Stimulated activated CD8-positive, alpha-beta memory T cell treated with anti-CD3 and anti-CD28 coated beads, Interleukin-4, amount 100 ng/mL, for 48 hours (primary cell): Measurements from ENCODE around the gene NUTM2F.
"Not testable (repeated sequence)": the region's sequence is repeated elsewhere in the genome, so short reads cannot be mapped to it uniquely, and the experiment has no call there.

Experiments used
- DNase-seq: peaks from one replicate; pipeline ENCODE4 v3.0.0-alpha.2; 2020

The NUTM2F gene

GRCh38 chr9:94315034-94315984 lies 13.1 kb downstream of the NUTM2F start:
- DNase-seq: not testable (repeated sequence)

- no peak for DNase-seq
Measured at GRCh38 chr9:94303321-94303720, 25.1 kb downstream of the NUTM2F start.

- DNase-seq: no peak
Measured at GRCh38 chr9:94302426-94302825, 26.0 kb downstream of the NUTM2F start.

GRCh38 chr9:94301583-94301982 lies 26.9 kb downstream of the NUTM2F start:
- DNase-seq: no peak

GRCh38 chr9:94300470-94301301 lies 27.8 kb downstream of the NUTM2F start:
- no peak for DNase-seq

- no peak for DNase-seq
Measured at GRCh38 chr9:94298949-94299599, 29.4 kb downstream of the NUTM2F start.

GRCh38 chr9:94289691-94290090 lies 38.8 kb downstream of the NUTM2F start:
- DNase-seq: no peak

GRCh38 chr9:94287877-94288513 lies 40.4 kb downstream of the NUTM2F start:
- DNase-seq: no peak

- DNase-seq: no peak
Measured at GRCh38 chr9:94286116-94286515, 42.3 kb downstream of the NUTM2F start.

GRCh38 chr9:94281101-94281500 lies 47.3 kb downstream of the NUTM2F start:
- DNase-seq: no peak

GRCh38 chr9:94280409-94280989 lies 47.9 kb downstream of the NUTM2F start:
- DNase-seq: no peak

- DNase-seq: no peak
Measured at GRCh38 chr9:94277885-94278536, 50.4 kb downstream of the NUTM2F start.

GRCh38 chr9:94277029-94277428 lies 51.4 kb downstream of the NUTM2F start:
- DNase-seq: not testable (repeated sequence)

GRCh38 chr9:94270009-94270408 lies 58.4 kb downstream of the NUTM2F start:
- DNase-seq: no peak

GRCh38 chr9:94269264-94269663 lies 59.2 kb downstream of the NUTM2F start:
- DNase-seq: no peak
